ENCODE measurements around the gene VMAC. TPM values are rescaled to one million over a fixed set of nuclear protein-coding genes. Genes with fewer than 3 reads are reported as not detected.
A peak's percentile ranks its signal among the peaks of the same experiment; 100 is the strongest.

VMAC gene
- total RNA-seq, 2 donors from 2014 or later: 5.9 TPM

DNA sequence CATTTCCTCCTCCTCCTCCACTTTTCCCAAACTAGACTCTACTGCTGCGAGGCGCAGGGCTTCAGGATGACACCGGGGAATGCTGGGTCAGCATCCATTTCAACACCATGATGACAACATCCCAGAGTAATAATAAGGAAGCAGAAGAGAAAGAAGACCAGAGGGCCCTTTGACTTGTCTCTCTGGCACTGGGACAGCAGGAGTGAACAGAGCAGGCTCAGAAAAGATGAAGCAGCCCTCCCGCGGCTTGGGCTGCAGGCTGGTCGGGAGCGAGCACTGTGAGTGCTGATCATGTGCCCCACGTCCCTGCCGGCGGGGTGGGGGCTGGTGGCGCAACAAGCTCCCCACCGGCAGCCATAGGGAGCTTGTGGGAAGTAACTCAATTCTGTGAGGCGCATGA, 42.8 kb downstream of the VMAC start:
- Histone ChIP-seq H3K9me3 (ENCODE audit: control insufficient read depth, low read length) (no peaks in the 10 kb centered on the region), H3K36me3 (ENCODE audit: control insufficient read depth, insufficient read depth, low read length) (peaks cover 25% of the 10 kb centered on the region), H3K9ac (ENCODE audit: extremely low read depth, low read length, poor library complexity, severe bottlenecking) (no peak overlapping the region), H3K4me3 (ENCODE audit: low read length) (no peak overlapping the region), H3K27ac (ENCODE audit: low read depth, low read length) (no peak overlapping the region), H3K27me3 (ENCODE audit: control insufficient read depth, insufficient read depth, low read length, poor library complexity, severe bottlenecking) (no peaks in the 10 kb centered on the region), H3K4me1 (ENCODE audit: control insufficient read depth, insufficient read depth, low read length) (peaks cover 24% of the 10 kb centered on the region)
- no peaks in the 10 kb centered on the region for H3K9me3 Mint-ChIP-seq
- TF ChIP-seq, protein P1, sequence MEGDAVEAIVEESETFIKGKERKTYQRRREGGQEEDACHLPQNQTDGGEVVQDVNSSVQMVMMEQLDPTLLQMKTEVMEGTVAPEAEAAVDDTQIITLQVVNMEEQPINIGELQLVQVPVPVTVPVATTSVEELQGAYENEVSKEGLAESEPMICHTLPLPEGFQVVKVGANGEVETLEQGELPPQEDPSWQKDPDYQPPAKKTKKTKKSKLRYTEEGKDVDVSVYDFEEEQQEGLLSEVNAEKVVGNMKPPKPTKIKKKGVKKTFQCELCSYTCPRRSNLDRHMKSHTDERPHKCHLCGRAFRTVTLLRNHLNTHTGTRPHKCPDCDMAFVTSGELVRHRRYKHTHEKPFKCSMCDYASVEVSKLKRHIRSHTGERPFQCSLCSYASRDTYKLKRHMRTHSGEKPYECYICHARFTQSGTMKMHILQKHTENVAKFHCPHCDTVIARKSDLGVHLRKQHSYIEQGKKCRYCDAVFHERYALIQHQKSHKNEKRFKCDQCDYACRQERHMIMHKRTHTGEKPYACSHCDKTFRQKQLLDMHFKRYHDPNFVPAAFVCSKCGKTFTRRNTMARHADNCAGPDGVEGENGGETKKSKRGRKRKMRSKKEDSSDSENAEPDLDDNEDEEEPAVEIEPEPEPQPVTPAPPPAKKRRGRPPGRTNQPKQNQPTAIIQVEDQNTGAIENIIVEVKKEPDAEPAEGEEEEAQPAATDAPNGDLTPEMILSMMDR (conservative IDR thresholded peaks at IDR 0.05): no peak
- no peak overlapping the region for H3K4me3 Mint-ChIP-seq
- peaks cover 39% of the 10 kb centered on the region for H3K4me1 Mint-ChIP-seq
- peaks cover 28% of the 10 kb centered on the region for H3K36me3 Mint-ChIP-seq (ENCODE audit: low read depth)
- H3K27ac Mint-ChIP-seq: no peak overlapping the region
- DNase-seq: no peak
- whole genome bisulfite sequencing, 2 experiments (ENCODE audit: insufficient coverage in 1 of 2, insufficient read length in 1 of 2): 75 to 89% methylated on average over 7 to 13 of the region's 13 CpGs
- H3K27me3 Mint-ChIP-seq (ENCODE audit: insufficient read depth): no peaks in the 10 kb centered on the region

GRCh38 chr19:5948752-5949564, 44.3 kb downstream of the VMAC start:
- no peaks in the 10 kb centered on the region for H3K9me3 ChIP-seq (ENCODE audit: control insufficient read depth, low read length)
- Mint-ChIP-seq H3K9me3 (no peaks in the 10 kb centered on the region), H3K4me1 (peaks cover 53% of the 10 kb centered on the region), H3K27ac (no peak overlapping the region), H3K27me3 (ENCODE audit: insufficient read depth) (no peaks in the 10 kb centered on the region), H3K4me3 (no peak overlapping the region), H3K36me3 (ENCODE audit: low read depth) (peaks cover 28% of the 10 kb centered on the region)
- no peak for DNase-seq
- peaks cover 25% of the 10 kb centered on the region for H3K36me3 ChIP-seq (ENCODE audit: control insufficient read depth, insufficient read depth, low read length)
- H3K27ac ChIP-seq (ENCODE audit: low read depth, low read length): peak overlapping the region; percentile 9
- H3K4me1 ChIP-seq (ENCODE audit: control insufficient read depth, insufficient read depth, low read length): peaks cover 32% of the 10 kb centered on the region
- H3K9ac ChIP-seq (ENCODE audit: extremely low read depth, low read length, poor library complexity, severe bottlenecking): no peak overlapping the region
- 81 to 89% methylated on average over 9 to 13 of the region's 13 CpGs for WGBS, 2 experiments (ENCODE audit: insufficient coverage in 1 of 2, insufficient read length in 1 of 2)
- TF ChIP-seq, protein P1 (conservative IDR thresholded peaks at IDR 0.05): no peak
- H3K4me3 ChIP-seq (ENCODE audit: low read length): no peak overlapping the region
- no peaks in the 10 kb centered on the region for H3K27me3 ChIP-seq (ENCODE audit: control insufficient read depth, insufficient read depth, low read length, poor library complexity, severe bottlenecking)

GRCh38 chr19:5949792-5950305, 45.2 kb downstream of the VMAC start:
- no peak overlapping the region for H3K4me3 ChIP-seq (ENCODE audit: low read length)
- H3K9me3 ChIP-seq (ENCODE audit: control insufficient read depth, low read length): no peaks in the 10 kb centered on the region
- Mint-ChIP-seq H3K9me3 (no peaks in the 10 kb centered on the region), H3K4me3 (no peak overlapping the region), H3K27me3 (ENCODE audit: insufficient read depth) (no peaks in the 10 kb centered on the region), H3K36me3 (ENCODE audit: low read depth) (peaks cover 28% of the 10 kb centered on the region), H3K4me1 (peaks cover 62% of the 10 kb centered on the region), H3K27ac (no peak overlapping the region)
- no peaks in the 10 kb centered on the region for H3K27me3 ChIP-seq (ENCODE audit: control insufficient read depth, insufficient read depth, low read length, poor library complexity, severe bottlenecking)
- WGBS, 2 experiments (ENCODE audit: insufficient coverage in 1 of 2, insufficient read length in 1 of 2): 92 to 96% methylated on average over 7 to 13 of the region's 13 CpGs
- H3K4me1 ChIP-seq (ENCODE audit: control insufficient read depth, insufficient read depth, low read length): peaks cover 32% of the 10 kb centered on the region
- TF ChIP-seq, protein P1 (conservative IDR thresholded peaks at IDR 0.05): no peak
- no peak overlapping the region for H3K27ac ChIP-seq (ENCODE audit: low read depth, low read length)
- no peak overlapping the region for H3K9ac ChIP-seq (ENCODE audit: extremely low read depth, low read length, poor library complexity, severe bottlenecking)
- peaks cover 25% of the 10 kb centered on the region for H3K36me3 ChIP-seq (ENCODE audit: control insufficient read depth, insufficient read depth, low read length)
- no peak for DNase-seq
